Mucosa of gallbladder (tissue), 1 donor: Measurements from ENCODE around the gene TNS3. TPM values are rescaled to one million over a fixed set of nuclear protein-coding genes. Genes with fewer than 3 reads are reported as not detected.

Experiments used
- DNase-seq: peaks from one replicate; pipeline ENCODE4 v3.0.0-alpha.2; 2020; ENCODE audit warnings: low spot score
- total RNA-seq: library from RNA; stranded (reverse); gene quantifications from one replicate; pipeline ENCODE4 v1.2.1, GENCODE V29; 2021
- donor health status: DM: no; HTN: no; CAD: no.

The TNS3 gene
- total RNA-seq, 1 donor from 2014 or later, result 97.2 TPM

GRCh38 chr7:47430422-47430821, 151.5 kb downstream of the TNS3 start:
- DNase-seq, result no peak

DNA sequence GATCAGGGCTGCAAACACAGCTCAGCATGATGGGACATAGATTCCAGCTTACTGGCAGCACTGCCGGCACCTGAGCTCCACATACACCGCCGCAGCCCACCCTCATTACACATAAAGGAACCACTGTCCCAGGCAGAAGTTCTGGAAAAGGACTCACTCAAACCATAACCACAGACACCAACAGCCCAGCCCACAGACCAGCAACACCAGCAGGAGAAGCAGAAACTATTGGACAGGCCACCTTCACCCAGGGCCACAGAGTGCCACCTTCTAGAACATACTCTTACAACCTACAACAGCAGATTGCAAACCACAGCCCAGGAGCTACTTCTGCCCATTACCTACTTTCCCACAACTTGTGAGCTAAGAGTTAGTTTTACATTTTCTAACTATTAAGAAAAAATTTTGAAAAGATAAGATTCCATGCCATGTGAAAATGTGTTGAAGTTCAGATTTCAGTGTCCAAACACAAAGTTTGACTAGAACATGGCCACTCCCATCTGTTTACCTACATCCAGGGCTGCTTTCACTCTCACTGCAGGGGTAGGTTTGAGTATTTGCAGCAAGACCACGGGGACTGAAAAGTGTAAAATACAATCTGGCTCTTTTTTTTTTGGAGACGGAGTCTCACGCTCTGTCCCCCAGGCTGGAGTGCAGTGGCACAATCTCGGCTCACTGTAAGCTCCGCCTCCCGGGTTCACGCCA, 153.0 kb downstream of the TNS3 start:
- DNase-seq, result no peak

DNA sequence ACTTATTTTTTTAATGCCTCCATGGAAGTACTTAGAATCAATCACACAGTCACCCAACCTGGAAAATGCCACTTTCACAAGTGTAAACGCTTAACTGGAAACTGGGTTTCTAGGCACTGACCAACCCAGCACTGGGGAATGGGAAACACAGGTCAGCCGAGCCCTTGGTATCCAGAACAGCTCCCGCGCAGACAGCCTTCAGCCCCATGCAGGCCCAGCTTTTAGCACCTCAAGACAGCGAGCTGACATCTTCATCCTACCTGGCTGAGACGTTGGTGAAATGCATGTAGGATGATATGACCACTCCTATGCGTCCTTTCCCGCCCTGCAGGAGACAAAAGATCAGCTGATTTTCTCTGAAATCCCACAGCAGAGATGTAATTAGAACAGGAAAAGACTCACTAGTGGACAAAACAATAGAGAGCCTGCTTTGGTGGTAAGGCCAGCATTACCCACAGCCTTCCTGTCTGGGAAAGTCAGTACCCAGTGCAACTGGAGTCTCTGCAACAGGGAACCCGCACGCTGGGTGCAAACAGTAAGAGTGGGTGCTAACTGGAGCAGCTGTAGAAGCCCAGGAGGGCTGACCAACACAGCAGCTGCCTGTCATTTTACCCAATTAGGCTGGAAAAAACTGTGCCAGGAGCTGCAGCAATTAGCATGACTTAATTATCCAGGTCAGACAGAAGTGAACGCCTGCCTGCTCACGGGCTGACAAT, 153.7 kb downstream of the TNS3 start:
- DNase-seq, result no peak

DNA sequence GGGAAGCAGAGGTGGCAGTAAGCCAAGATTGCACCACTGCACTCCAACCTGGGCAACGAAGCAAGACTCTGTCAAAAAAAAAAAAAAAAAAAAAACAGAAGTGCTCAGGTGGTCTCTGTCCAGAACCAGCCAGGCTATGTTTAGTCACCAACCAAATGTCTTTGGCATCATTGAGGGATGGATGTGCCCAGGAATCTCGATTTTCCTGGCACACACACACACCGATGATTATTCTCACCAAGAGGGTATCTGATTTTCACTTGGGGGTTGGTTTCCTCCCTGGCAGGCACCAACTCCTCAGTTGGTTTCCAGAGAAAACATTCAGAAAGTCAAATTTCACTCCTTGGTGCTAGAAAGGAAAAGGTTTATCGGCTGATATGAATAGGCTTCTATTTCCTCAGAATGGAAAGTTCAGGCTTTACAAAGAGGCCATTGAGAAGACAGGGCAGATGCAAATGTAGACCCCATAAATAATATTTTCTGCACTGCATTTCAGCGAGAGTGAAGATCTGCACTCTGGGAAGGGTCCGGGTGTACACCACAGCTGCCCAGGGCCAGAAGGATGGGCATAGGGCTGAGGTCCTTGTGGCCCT, 154.8 kb downstream of the TNS3 start:
- no peak for DNase-seq

DNA sequence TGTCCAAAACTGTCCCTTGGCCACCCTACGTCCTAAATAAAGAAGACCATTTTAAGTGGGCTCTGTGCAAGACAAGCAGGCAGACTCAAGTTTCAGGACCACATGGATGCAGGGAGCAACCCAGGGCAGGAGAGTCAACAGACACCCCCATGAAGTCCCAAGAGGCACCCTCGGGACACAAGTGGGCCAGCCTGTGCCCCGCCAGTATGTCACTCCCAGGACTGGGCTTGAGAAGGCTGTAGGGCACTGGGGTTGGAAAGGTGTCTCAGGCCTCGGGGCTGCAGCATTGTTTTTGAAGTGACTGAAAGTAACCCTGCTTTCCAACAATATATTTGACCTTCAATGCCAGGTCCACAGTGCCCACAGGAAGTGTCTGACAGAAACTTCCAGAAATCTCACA, 157.4 kb downstream of the TNS3 start:
- no peak for DNase-seq

- DNase-seq, result no peak
Measured at GRCh38 chr7:47423196-47423595, 158.7 kb downstream of the TNS3 start.

DNA sequence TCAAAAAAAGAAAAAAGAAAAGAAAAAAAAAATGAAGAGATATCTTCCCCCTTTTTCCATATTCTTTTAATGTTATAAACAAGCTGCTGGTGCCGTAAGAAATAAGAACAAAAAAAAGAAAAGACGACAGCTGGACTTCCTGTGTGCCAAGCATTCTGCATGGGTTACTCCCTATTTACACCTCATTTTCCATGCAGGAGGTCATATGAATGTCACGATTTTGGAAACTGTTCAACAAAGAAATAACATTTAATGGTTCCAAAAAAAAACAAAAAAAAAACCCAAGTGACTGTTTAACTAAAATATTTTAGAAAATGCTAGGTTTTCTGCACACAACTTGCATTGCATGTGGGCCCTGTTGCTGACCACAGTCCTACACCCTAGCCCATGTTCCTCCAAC, 159.3 kb downstream of the TNS3 start:
- DNase-seq, result no peak

- DNase-seq, result no peak
Measured at GRCh38 chr7:47421456-47421855, 160.5 kb downstream of the TNS3 start.

- no peak for DNase-seq
Measured at GRCh38 chr7:47420122-47420780, 161.7 kb downstream of the TNS3 start.

GRCh38 chr7:47419471-47419870, 162.4 kb downstream of the TNS3 start:
- no peak for DNase-seq

DNA sequence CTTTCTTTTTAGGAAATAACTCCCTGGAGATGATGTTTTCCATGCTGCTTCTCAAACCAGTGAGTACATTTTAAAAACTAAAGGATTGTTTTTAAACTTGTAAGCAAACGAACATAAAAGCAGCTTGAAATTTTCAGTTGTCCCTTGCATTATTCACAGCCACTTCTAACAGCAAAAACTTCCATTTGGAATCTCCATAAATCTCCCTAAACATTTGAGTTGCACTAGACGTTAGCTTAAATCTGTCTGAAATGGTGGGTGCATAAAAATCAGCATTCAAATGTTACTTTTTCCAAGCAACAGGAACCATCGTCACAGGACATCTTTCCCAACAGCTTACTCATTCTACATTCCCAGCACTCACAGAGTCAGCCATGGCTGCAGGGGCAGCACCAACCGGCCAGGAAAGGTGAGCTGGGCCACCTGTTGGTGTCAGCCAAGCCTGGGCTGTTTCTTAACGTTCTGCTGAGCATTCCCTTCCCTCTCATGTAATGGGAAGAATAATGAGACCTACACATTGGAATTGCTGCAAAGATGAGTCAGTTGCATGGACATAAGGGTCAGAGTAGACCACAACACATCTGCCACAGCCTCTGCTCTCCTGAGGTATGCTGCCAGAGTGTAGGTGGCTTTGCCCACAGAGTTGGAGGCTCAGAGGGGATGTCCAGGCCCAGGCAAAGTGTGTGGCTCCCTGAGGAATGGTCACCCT, 163.2 kb downstream of the TNS3 start:
- DNase-seq, result no peak

DNA sequence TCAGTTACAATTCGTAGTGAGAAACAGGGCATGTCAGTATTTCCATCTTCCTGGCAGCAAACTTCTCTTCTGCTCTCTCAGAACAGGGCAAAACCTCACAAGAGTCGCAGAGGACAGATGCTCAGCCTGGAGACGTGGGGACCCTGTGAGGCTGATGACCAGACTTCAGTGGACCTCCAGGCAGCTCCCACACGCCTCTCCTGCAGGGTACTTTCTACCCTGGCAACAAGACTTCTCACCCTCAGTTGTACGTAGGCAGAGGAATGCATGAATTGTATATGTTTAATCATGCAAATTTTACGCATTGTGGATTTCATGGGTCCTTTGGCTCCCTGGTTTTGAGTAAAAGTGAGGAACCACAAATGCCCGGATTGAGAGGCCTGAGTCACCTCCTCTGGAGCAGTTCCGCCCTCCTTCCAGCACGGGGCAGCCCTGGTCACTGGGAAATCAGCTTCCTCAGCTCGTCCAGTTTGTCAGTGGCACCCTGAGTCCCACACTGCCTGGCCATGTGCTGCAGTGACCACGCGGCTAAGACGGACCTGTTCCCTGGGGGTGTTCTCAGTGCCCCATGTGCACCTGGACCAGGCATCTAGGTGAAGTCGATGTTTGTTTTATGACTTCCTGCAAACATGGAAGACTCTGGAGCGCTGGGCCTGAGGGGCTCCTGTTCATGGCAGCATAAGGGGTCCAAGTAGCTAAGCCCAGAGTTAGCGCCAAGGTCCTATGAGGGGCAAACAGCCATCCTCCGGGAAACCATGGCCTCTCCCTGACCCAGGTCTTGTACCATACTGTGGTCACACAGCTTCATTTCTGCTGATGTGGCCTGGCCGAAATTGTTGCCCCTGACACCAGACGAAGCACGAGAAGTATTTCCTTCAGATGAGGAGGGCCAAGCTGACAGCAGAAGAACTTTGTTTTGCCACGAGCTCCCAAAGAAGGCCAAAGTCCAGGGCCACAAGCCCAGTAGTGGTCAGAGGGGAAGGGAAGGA, 165.1 kb downstream of the TNS3 start:
- DNase-seq, result no peak

DNA sequence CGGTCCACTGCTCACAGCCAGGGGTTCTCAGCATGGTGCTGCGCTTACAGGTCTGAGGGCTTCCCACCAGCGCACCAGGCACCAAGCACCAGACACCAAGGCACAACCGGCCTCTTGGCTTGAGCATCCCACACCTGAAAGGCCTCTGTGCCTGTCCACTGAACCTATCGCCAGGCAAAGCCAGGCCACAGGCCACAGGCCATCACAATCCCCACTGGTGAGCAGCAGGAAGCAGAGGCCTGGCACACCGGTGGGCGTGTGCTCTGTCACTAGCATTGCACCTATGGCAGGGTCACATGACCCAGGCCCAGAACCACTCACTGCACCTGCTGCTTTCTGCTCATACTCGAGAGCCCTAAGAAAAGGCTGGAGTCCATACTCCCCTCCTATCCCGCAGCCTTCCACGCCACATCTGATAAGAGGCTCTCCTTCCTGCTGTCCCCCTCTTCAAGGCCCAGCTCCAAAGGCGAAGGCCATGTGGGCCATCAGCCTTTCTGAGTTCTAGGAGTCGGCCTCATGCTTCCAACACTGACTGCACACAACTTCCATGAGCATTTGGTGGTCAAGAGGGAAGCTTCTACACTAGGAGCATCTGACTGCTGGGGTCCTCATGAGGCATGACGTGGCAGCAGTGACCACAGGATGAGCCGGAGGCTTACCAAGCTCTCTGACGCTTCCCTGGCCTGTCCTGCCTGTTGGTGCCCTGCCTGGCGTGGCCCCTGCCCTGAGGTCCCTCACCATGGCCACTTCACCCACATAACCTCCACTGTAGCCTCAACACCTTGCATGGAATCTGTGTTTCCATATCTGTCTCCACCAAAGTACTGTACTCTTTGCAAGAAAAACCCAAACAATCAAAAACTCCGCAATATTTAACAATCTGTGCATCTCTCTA, 166.3 kb downstream of the TNS3 start:
- DNase-seq, result no peak

- DNase-seq, result no peak
Measured at GRCh38 chr7:47414342-47415317, 167.3 kb downstream of the TNS3 start.

GRCh38 chr7:47413526-47414341, 168.2 kb downstream of the TNS3 start:
- no peak for DNase-seq

GRCh38 chr7:47411901-47412300, 170.0 kb downstream of the TNS3 start:
- DNase-seq, result no peak

- DNase-seq, result no peak
Measured at GRCh38 chr7:47411281-47411869, 170.5 kb downstream of the TNS3 start.
